H54 (cell line): ENCODE results near the gene FZD1.

Experiments used
- DNase-seq: peaks from one replicate; pipeline ENCODE4 v3.0.0; 2011; ENCODE audit warnings: low spot score, mixed read lengths; ENCODE audit not compliant: insufficient read length
- FAIRE-seq: peaks from 3 replicates; lab custom pipeline; 2011; peaks lifted over from hg19 to GRCh38; lab: Jason Lieb, UNC
- POLR2A ChIP-seq: IDR thresholded peaks from 2 replicates; pipeline ENCODE4 v1.6.1; 2011; ENCODE audit warnings: low read depth, mild to moderate bottlenecking, low read length

FZD1 gene

GRCh38 chr7:91280185-91280584, 16.0 kb downstream of the FZD1 start:
- DNase-seq, result no peak
- FAIRE-seq, result no peak
- TF ChIP-seq POLR2A, result no peak

- FAIRE-seq, result no peak
- DNase-seq, result no peak
These were observed 16.4 kb downstream of the FZD1 start for GRCh38 chr7:91280604-91281003.

GRCh38 chr7:91285696-91286355, 21.6 kb downstream of the FZD1 start:
- TF ChIP-seq POLR2A, result no peak
- no peak for DNase-seq
- no peak for FAIRE-seq

More at GRCh38 chr7:91280604-91281003, 16.4 kb downstream of the FZD1 start:
- no peak for TF ChIP-seq POLR2A

GRCh38 chr7:91286432-91286831, 22.2 kb downstream of the FZD1 start:
- TF ChIP-seq POLR2A, result no peak
- no peak for DNase-seq
- no peak for FAIRE-seq

- FAIRE-seq, result no peak
- no peak for DNase-seq
- no peak for TF ChIP-seq POLR2A
These were observed 23.3 kb downstream of the FZD1 start for GRCh38 chr7:91287371-91288084.

GRCh38 chr7:91288208-91288824, 24.1 kb downstream of the FZD1 start:
- FAIRE-seq, result peak; percentile 30
- no peak for TF ChIP-seq POLR2A
- DNase-seq, result no peak

- FAIRE-seq (no peak), DNase-seq (no peak)
- no peak for TF ChIP-seq POLR2A
These were observed 25.5 kb downstream of the FZD1 start for GRCh38 chr7:91289633-91290254.

- FAIRE-seq (no peak), DNase-seq (no peak)
- TF ChIP-seq POLR2A, result no peak
These were observed 27.1 kb downstream of the FZD1 start for GRCh38 chr7:91291302-91291701.

- no peak for FAIRE-seq
- DNase-seq, result no peak
- no peak for TF ChIP-seq POLR2A
These were observed 27.7 kb downstream of the FZD1 start for GRCh38 chr7:91291902-91292301.

- TF ChIP-seq POLR2A, result no peak
- no peak for DNase-seq
- FAIRE-seq, result no peak
These were observed 28.3 kb downstream of the FZD1 start for GRCh38 chr7:91292506-91292905.

- no peak for TF ChIP-seq POLR2A
- DNase-seq (no peak), FAIRE-seq (no peak)
These were observed 28.9 kb downstream of the FZD1 start for GRCh38 chr7:91293136-91293535.

- FAIRE-seq, result no peak
These were observed 29.6 kb downstream of the FZD1 start for GRCh38 chr7:91293840-91294239.

GRCh38 chr7:91294639-91295220, 30.5 kb downstream of the FZD1 start:
- no peak for TF ChIP-seq POLR2A
- FAIRE-seq, result no peak

More at GRCh38 chr7:91293840-91294239, 29.6 kb downstream of the FZD1 start:
- TF ChIP-seq POLR2A, result no peak
- DNase-seq, result no peak

GRCh38 chr7:91295576-91295975, 31.3 kb downstream of the FZD1 start:
- no peak for TF ChIP-seq POLR2A
- no peak for DNase-seq
- no peak for FAIRE-seq

More at GRCh38 chr7:91294639-91295220, 30.5 kb downstream of the FZD1 start:
- DNase-seq, result no peak
